ENCODE results near the gene LSMEM2.

LSMEM2 gene

DNA sequence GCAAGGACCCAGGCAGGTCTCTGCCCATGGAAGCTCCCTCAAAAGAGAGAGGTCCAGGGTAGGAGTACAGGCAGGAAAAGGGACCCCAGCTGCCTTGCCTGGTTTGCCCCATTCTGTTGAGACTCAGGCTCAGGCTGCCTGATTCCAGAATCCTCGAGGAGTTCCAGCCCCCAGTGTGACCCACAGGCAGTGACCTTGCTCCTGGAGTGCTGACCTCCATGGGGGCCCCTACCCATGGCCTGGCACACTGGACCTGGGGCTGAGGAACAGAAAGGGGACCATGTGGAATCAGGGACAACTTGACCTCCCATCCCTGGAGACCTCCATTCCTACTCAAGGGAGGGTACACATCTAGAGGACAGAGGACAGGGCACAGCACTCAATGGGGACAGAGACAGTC is 13.3 kb upstream of the LSMEM2 start:
- no peaks in the 10 kb centered on the region for H3K9me3 ChIP-seq (ENCODE audit: insufficient read depth, low read depth, low read length)
- no peak overlapping the region for H3K9ac ChIP-seq (ENCODE audit: low read depth, low read length, poor library complexity, severe bottlenecking)
- no peaks in the 10 kb centered on the region for H4K20me1 ChIP-seq (ENCODE audit: insufficient read depth, low read length, poor library complexity, severe bottlenecking)
- H3K36me3 ChIP-seq (ENCODE audit: insufficient read depth, low read length) = no peaks in the 10 kb centered on the region
- H3K4me1 ChIP-seq (ENCODE audit: insufficient read depth, low read length, poor library complexity, severe bottlenecking) = peaks cover 9% of the 10 kb centered on the region
- no peak overlapping the region for H2AFZ ChIP-seq (ENCODE audit: low read length)
- H3K4me3 ChIP-seq (ENCODE audit: low read length, poor library complexity, severe bottlenecking) = no peak overlapping the region
- H3K9me2 ChIP-seq (replicated peaks; ENCODE audit: low read depth, low read length) = no peaks in the 10 kb centered on the region
- H3F3A ChIP-seq (ENCODE audit: low read depth) = no peaks in the 10 kb centered on the region
- H3K79me2 ChIP-seq (ENCODE audit: insufficient read depth, low read length) = peaks cover 11% of the 10 kb centered on the region; the same call in 1 of the 2 replicates
- no peak for TF ChIP-seq EZH2phosphoT487 (IDR thresholded peaks at IDR 0.05; ENCODE audit: borderline replicate concordance)
- TF ChIP-seq, protein P1, sequence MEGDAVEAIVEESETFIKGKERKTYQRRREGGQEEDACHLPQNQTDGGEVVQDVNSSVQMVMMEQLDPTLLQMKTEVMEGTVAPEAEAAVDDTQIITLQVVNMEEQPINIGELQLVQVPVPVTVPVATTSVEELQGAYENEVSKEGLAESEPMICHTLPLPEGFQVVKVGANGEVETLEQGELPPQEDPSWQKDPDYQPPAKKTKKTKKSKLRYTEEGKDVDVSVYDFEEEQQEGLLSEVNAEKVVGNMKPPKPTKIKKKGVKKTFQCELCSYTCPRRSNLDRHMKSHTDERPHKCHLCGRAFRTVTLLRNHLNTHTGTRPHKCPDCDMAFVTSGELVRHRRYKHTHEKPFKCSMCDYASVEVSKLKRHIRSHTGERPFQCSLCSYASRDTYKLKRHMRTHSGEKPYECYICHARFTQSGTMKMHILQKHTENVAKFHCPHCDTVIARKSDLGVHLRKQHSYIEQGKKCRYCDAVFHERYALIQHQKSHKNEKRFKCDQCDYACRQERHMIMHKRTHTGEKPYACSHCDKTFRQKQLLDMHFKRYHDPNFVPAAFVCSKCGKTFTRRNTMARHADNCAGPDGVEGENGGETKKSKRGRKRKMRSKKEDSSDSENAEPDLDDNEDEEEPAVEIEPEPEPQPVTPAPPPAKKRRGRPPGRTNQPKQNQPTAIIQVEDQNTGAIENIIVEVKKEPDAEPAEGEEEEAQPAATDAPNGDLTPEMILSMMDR (conservative IDR thresholded peaks at IDR 0.05; ENCODE audit: low read length) = no peak
- H3K27me3 ChIP-seq (ENCODE audit: insufficient read depth, low read length, poor library complexity, severe bottlenecking) = no peaks in the 10 kb centered on the region
- H3K4me2 ChIP-seq (ENCODE audit: low read depth, low read length, poor library complexity, severe bottlenecking) = no peak overlapping the region

DNA sequence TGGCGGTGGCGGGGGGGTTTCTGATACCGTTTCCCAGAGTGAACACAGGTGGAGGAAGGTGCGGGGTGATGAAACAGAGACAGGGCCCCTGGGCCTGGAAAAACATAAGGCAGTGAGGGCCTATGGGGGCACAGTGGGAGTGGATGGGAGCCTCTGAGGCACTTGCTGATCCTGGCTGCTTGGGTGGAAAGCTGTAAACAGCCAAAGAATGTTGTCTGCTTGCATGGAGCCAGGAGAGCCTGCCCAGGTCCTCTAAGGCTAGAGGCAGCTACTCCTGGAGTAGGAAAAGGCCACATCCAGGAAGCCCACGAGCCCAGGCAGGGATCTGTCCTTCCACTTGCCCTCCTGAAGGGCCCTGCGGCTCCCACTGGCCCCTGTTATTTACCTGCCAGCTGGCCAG is 12.9 kb upstream of the LSMEM2 start:
- TF ChIP-seq EZH2phosphoT487 (IDR thresholded peaks at IDR 0.05; ENCODE audit: borderline replicate concordance) = no peak
- TF ChIP-seq, protein P1 (conservative IDR thresholded peaks at IDR 0.05; ENCODE audit: low read length) = no peak
- Histone ChIP-seq H3K4me2 (ENCODE audit: low read depth, low read length, poor library complexity, severe bottlenecking) (no peak overlapping the region), H4K20me1 (ENCODE audit: insufficient read depth, low read length, poor library complexity, severe bottlenecking) (no peaks in the 10 kb centered on the region)

DNA sequence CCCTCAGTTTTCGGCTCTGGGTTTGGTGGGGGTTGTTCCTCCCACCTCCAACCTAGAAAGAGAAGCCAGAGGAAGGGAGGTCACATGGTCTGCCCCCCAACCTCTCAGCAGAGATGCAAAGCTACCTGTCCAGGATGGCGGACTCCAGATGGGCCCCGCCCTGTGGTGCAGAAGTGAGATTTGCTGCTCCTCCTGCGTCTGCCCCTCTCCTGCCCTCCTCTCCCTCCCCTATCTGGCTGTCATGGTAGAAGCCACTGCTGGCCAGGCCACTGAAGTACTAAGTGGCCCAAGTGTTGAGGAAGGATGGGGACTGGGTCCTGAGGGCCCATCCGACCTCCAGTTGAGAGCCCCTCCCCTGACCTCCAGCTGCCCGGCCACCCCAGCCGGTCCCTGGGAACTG is 12.1 kb upstream of the LSMEM2 start:
- no peaks in the 10 kb centered on the region for H3K36me3 ChIP-seq (ENCODE audit: insufficient read depth, low read length)
- TF ChIP-seq, protein P1 (conservative IDR thresholded peaks at IDR 0.05; ENCODE audit: low read length) = no peak
- no peak for TF ChIP-seq EZH2phosphoT487 (IDR thresholded peaks at IDR 0.05; ENCODE audit: borderline replicate concordance)
- H3K9me3 ChIP-seq (ENCODE audit: insufficient read depth, low read depth, low read length) = no peaks in the 10 kb centered on the region
- no peaks in the 10 kb centered on the region for H3K27me3 ChIP-seq (ENCODE audit: insufficient read depth, low read length, poor library complexity, severe bottlenecking)
- no peaks in the 10 kb centered on the region for H3K79me2 ChIP-seq (ENCODE audit: insufficient read depth, low read length)
- no peaks in the 10 kb centered on the region for H3K4me1 ChIP-seq (ENCODE audit: insufficient read depth, low read length, poor library complexity, severe bottlenecking)
- no peak overlapping the region for H2AFZ ChIP-seq (ENCODE audit: low read length)
- no peak overlapping the region for H3K4me3 ChIP-seq (ENCODE audit: low read length, poor library complexity, severe bottlenecking)
- no peaks in the 10 kb centered on the region for H3F3A ChIP-seq (ENCODE audit: low read depth)
- H3K9ac ChIP-seq (ENCODE audit: low read depth, low read length, poor library complexity, severe bottlenecking) = no peak overlapping the region
- H3K4me2 ChIP-seq (ENCODE audit: low read depth, low read length, poor library complexity, severe bottlenecking) = no peak overlapping the region
- no peaks in the 10 kb centered on the region for H3K9me2 ChIP-seq (replicated peaks; ENCODE audit: low read depth, low read length)
- H4K20me1 ChIP-seq (ENCODE audit: insufficient read depth, low read length, poor library complexity, severe bottlenecking) = no peaks in the 10 kb centered on the region

More for the DNA sequence above, 12.9 kb upstream of the LSMEM2 start:
- no peaks in the 10 kb centered on the region for H3K9me2 ChIP-seq (replicated peaks; ENCODE audit: low read depth, low read length)
- H3F3A ChIP-seq (ENCODE audit: low read depth) = no peaks in the 10 kb centered on the region
- no peak overlapping the region for H2AFZ ChIP-seq (ENCODE audit: low read length)
- peaks cover 6% of the 10 kb centered on the region; the same call in 1 of the 2 replicates for H3K79me2 ChIP-seq (ENCODE audit: insufficient read depth, low read length)
- no peaks in the 10 kb centered on the region for H3K27me3 ChIP-seq (ENCODE audit: insufficient read depth, low read length, poor library complexity, severe bottlenecking)
- H3K4me1 ChIP-seq (ENCODE audit: insufficient read depth, low read length, poor library complexity, severe bottlenecking) = peaks cover 4% of the 10 kb centered on the region
- no peaks in the 10 kb centered on the region for H3K9me3 ChIP-seq (ENCODE audit: insufficient read depth, low read depth, low read length)
- no peaks in the 10 kb centered on the region for H3K36me3 ChIP-seq (ENCODE audit: insufficient read depth, low read length)
- no peak overlapping the region for H3K9ac ChIP-seq (ENCODE audit: low read depth, low read length, poor library complexity, severe bottlenecking)
- H3K4me3 ChIP-seq (ENCODE audit: low read length, poor library complexity, severe bottlenecking) = no peak overlapping the region

All from Loucy (cell line).